Bronchus fibroblast of lung (primary cell): ENCODE measurements around the gene CABP1. TPM values are rescaled to one million over a fixed set of nuclear protein-coding genes. Genes with fewer than 3 reads are reported as not detected.

Experiments
- total RNA-seq: library from RNA; depleted of rRNA; stranded (reverse); fragments of >200 nt; gene quantifications from 2 replicates; pipeline ENCODE4 v1.2.3, GENCODE V29; 2015

CABP1 gene
- under 0.01 TPM in 1 of 2 replicates, not detected in the other for total RNA-seq

DNA sequence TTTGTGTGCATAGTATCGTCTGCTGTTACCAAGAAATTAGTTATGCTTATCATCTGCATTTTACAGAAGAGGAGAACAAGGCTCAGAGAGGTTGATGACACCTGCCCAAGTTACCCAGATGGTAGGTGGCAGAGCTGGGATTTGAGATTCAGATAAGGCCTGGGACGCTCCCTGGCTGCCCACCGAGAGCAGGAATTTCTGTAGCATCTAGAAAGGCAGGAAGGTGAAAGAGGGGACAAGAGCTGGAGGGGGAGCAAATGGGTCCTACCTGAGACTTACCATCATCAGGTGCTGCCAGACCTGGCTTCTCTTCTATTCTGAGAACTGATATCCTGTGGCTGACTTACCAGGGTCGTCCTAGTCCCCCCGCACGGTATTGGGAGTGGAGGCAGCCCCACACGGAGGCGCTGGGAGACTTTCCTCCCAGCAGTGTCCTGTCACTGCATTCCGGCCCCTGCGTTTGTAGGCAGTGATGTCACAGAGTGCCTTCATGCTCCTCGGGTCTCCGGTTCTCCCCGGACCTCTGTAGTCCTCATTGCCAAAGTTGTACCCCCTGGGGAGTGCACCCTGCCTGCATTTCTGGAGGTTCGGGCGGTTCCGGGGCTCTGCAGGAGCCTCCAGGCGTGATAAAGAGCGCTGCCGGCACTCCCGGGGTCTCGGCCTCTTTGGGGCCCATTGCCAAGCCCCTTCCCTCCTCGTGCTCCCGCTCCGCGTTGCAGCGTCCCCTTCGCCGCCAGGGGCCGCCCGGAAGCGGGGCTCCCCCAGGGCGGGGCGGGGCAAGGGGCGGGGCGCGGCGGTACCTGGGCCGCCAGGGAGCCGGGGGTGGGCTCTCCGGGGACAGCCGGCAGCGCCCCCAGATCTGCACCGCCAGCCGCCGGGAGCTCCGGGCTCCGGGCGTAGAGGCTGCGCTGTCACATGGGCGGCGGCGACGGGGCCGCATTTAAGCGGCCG is at the start of gene CABP1:
CABP1 (plus strand) TSS at position 856 of the 951 bp plus-strand sequence; CDS start at position 916, 60 bp downstream.

DNA sequence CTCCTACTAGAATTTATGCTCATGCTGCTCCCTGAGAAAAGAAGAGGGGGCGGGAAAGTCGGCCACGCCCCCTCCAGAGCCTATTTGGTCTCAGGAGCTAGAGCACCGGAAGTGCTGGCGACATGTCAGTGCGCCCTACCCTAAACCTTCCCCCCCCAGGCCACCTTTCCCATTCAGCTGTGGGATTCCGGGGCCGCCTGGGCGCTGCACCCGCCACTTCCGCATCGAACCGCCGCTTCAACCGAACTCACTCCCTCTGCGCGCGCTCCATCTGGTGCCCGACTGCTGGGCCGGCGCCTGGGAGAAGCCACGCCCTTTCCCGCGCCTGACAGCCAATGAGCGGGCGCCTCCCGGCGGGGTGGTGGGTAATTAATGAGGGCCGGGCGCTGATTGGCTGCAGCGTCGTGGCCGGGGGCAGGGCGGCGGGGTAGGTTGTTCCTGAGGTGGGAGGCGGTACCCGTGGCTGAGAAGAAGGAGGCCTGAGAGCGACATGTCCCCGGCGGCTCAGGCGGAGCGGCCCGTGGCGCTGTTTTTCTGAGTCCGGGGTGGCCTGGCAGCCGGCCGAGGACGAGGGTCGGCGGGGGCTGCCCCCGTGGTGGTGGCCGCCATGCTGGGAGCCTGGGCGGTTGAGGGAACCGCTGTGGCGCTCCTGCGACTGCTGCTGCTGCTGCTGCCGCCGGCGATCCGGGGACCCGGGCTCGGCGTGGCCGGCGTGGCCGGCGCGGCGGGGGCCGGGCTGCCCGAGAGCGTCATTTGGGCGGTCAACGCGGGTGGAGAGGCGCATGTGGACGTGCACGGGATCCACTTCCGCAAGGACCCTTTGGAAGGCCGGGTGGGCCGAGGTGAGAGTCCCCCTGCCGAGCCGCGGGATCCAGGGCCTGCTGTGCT is 46.5 kb downstream of the CABP1 start, which contains the start of gene MLEC:
MLEC (plus strand) TSS at position 460 of the 888 bp plus-strand sequence; CDS start at position 608, 148 bp downstream.

DNA sequence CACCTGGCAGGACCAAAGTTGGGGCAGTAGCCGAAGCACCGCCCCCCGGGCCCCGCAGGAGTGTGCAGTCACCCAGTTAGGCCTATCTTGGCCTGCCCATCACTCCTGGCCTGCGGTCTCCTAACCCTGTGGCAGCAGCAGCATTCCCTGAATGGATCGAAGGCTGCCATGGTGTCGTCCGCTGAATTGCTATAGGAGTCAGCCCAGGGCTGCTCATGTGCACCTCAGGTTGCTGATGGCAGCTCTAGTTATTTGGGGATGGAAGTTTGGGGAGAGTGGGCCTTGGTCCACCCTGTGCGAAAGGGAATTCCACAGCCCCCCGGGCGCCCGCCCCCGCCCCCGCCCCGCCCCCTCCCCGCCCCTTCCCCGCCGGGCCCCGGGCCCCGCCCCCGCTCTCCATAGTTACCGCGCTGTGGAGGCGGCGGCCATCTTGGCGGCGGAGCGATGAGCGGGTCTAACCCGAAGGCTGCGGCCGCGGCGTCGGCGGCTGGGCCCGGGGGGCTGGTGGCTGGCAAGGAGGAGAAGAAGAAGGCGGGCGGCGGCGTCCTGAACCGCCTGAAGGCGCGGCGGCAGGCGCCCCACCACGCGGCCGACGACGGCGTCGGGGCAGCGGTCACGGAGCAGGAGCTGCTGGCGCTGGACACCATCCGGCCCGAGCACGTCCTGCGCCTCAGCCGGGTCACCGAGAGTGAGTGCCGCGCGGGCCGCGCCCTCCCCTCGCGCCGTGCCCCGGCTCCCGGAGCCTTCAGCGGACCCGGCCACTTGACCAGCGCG is 69.8 kb downstream of the CABP1 start, which contains the start of gene UNC119B:
UNC119B (plus strand) TSS at position 428 of the 774 bp plus-strand sequence; CDS start at position 445, 17 bp downstream.

Other genes with a start within 250 kb of the CABP1 start
- gene COX6A1, start 202.5 kb upstream of the CABP1 start, total RNA-seq, result 821 and 928 TPM in 2 replicates
- gene TRIAP1, start 194.2 kb upstream of the CABP1 start, total RNA-seq, result 27.8 and 34.6 TPM in 2 replicates
- 16.1 and 18.3 TPM in 2 replicates for gene GATC, start 194.2 kb upstream of the CABP1 start, total RNA-seq
- gene SRSF9, start 170.9 kb upstream of the CABP1 start, total RNA-seq, result 97.1 and 100 TPM in 2 replicates
- gene DYNLL1, start 144.5 kb upstream of the CABP1 start, total RNA-seq, result 357 and 400 TPM in 2 replicates
- 27.1 and 27.6 TPM in 2 replicates for gene COQ5, start 111.5 kb upstream of the CABP1 start, total RNA-seq
- 74.3 and 86.5 TPM in 2 replicates for gene RNF10, start 106.3 kb upstream of the CABP1 start, total RNA-seq
- gene POP5, start 59.2 kb upstream of the CABP1 start, total RNA-seq, result 49.4 and 54.8 TPM in 2 replicates
- 64.1 and 67.8 TPM in 2 replicates for gene MLEC, start 46.5 kb downstream of the CABP1 start, total RNA-seq
- gene UNC119B, start 69.8 kb downstream of the CABP1 start, total RNA-seq, result 13.4 and 13.8 TPM in 2 replicates
- 12.4 and 13.8 TPM in 2 replicates for gene ACADS, start 85.2 kb downstream of the CABP1 start, total RNA-seq